ENCODE results near the gene PCYOX1L. TPM values are rescaled to one million over a fixed set of nuclear protein-coding genes. Genes with fewer than 3 reads are reported as not detected.

Gene PCYOX1L
- total RNA-seq, 3 donors from 2014 or later: 3.2 to 6.6 (median 5.2) TPM

GRCh38 chr5:149337736-149338135, 20.1 kb upstream of the PCYOX1L start:
- no peaks in the 10 kb centered on the region for H3K27me3 ChIP-seq
- intact Hi-C loops (cut with DNase I; ENCODE audit: low total_unique reads): no loop called here
- H3K36me3 ChIP-seq: no peaks in the 10 kb centered on the region
- DNase-seq (ENCODE audit: low spot score in 2 of 2): no peak
- H3K4me3 ChIP-seq: no peak overlapping the region
- H3K4me1 ChIP-seq: no peaks in the 10 kb centered on the region
- H3K9me3 ChIP-seq: no peaks in the 10 kb centered on the region
- no peak overlapping the region for H3K27ac ChIP-seq
- TF ChIP-seq POLR2AphosphoS5 (IDR thresholded peaks at IDR 0.05) (no peak), POLR2A (IDR thresholded peaks at IDR 0.05) (no peak), CTCF (IDR thresholded peaks at IDR 0.05) (no peak)

- Histone ChIP-seq H3K27me3 (no peaks in the 10 kb centered on the region), H3K4me1 (no peaks in the 10 kb centered on the region), H3K9me3 (no peaks in the 10 kb centered on the region), H3K27ac (no peak overlapping the region), H3K4me3 (no peak overlapping the region), H3K36me3 (no peaks in the 10 kb centered on the region)
- intact Hi-C loops (cut with DNase I; ENCODE audit: low total_unique reads): no loop called here
- no peak for DNase-seq (ENCODE audit: low spot score in 2 of 2)
- no peak for TF ChIP-seq CTCF (IDR thresholded peaks at IDR 0.05)
- TF ChIP-seq POLR2AphosphoS5 (IDR thresholded peaks at IDR 0.05): no peak
- no peak for TF ChIP-seq POLR2A (IDR thresholded peaks at IDR 0.05)
Measured at GRCh38 chr5:149338364-149338763, 19.5 kb upstream of the PCYOX1L start.

GRCh38 chr5:149340920-149341319, 16.9 kb upstream of the PCYOX1L start:
- DNase-seq (ENCODE audit: low spot score in 2 of 2): no peak
- Histone ChIP-seq H3K27ac (no peak overlapping the region), H3K9me3 (no peaks in the 10 kb centered on the region), H3K27me3 (no peaks in the 10 kb centered on the region), H3K36me3 (no peaks in the 10 kb centered on the region), H3K4me1 (no peaks in the 10 kb centered on the region), H3K4me3 (no peak overlapping the region)
- TF ChIP-seq POLR2AphosphoS5 (IDR thresholded peaks at IDR 0.05) (no peak), POLR2A (IDR thresholded peaks at IDR 0.05) (no peak), CTCF (IDR thresholded peaks at IDR 0.05) (no peak)
- intact Hi-C loops (cut with DNase I; ENCODE audit: low total_unique reads): no loop called here

GRCh38 chr5:149341876-149342275, 16.0 kb upstream of the PCYOX1L start:
- Histone ChIP-seq H3K36me3 (no peaks in the 10 kb centered on the region), H3K9me3 (no peaks in the 10 kb centered on the region), H3K4me1 (no peaks in the 10 kb centered on the region), H3K4me3 (no peak overlapping the region), H3K27me3 (no peaks in the 10 kb centered on the region), H3K27ac (no peak overlapping the region)
- DNase-seq (ENCODE audit: low spot score in 2 of 2): no peak
- intact Hi-C loops (cut with DNase I; ENCODE audit: low total_unique reads): no loop called here
- TF ChIP-seq CTCF (IDR thresholded peaks at IDR 0.05) (no peak), POLR2AphosphoS5 (IDR thresholded peaks at IDR 0.05) (no peak), POLR2A (IDR thresholded peaks at IDR 0.05) (no peak)

- H3K4me3 ChIP-seq: no peak overlapping the region
- no peak for DNase-seq (ENCODE audit: low spot score in 2 of 2)
- H3K27ac ChIP-seq: peak overlapping the region in 1 of 2 donors; percentile 6
- no peaks in the 10 kb centered on the region for H3K27me3 ChIP-seq
- H3K9me3 ChIP-seq: no peaks in the 10 kb centered on the region
- H3K36me3 ChIP-seq: no peaks in the 10 kb centered on the region
- H3K4me1 ChIP-seq: no peaks in the 10 kb centered on the region
- intact Hi-C loops (cut with DNase I; ENCODE audit: low total_unique reads): no loop called here
- TF ChIP-seq CTCF (IDR thresholded peaks at IDR 0.05) (no peak), POLR2A (IDR thresholded peaks at IDR 0.05) (no peak), POLR2AphosphoS5 (IDR thresholded peaks at IDR 0.05) (no peak)
Measured at GRCh38 chr5:149344151-149344550, 13.7 kb upstream of the PCYOX1L start.

Data from breast epithelium (tissue), 4 donors.